AG09309 (cell line): ENCODE results near the gene CD300H.
A peak's percentile ranks its signal among the peaks of the same experiment; 100 is the strongest.

Experiments used
- DNase-seq: peaks from one replicate; pipeline ENCODE4 v3.0.0-alpha.2; 2010; ENCODE audit warnings: low read depth
- H3K4me3 ChIP-seq: 2 replicates; pipeline ENCODE4 v1.5.1; 2011; ENCODE audit warnings: mild to moderate bottlenecking, low read depth, low read length, moderate library complexity; ENCODE audit not compliant: control insufficient read depth
- CTCF ChIP-seq: IDR thresholded peaks from 2 replicates; pipeline ENCODE4 v1.5.1; 2011; ENCODE audit warnings: mild to moderate bottlenecking, low read depth, low read length, inconsistent platforms; ENCODE audit not compliant: insufficient read depth, control insufficient read depth; ENCODE audit errors: missing control alignments

CD300H gene

GRCh38 chr17:74605361-74605760 lies 38.1 kb upstream of the CD300H start:
- TF ChIP-seq CTCF, result no peak
- no peak overlapping the region for H3K4me3 ChIP-seq
- peak; percentile 47 for DNase-seq

GRCh38 chr17:74604761-74605160 lies 37.5 kb upstream of the CD300H start:
- no peak for DNase-seq
- H3K4me3 ChIP-seq, result no peak overlapping the region
- TF ChIP-seq CTCF, result no peak

DNA sequence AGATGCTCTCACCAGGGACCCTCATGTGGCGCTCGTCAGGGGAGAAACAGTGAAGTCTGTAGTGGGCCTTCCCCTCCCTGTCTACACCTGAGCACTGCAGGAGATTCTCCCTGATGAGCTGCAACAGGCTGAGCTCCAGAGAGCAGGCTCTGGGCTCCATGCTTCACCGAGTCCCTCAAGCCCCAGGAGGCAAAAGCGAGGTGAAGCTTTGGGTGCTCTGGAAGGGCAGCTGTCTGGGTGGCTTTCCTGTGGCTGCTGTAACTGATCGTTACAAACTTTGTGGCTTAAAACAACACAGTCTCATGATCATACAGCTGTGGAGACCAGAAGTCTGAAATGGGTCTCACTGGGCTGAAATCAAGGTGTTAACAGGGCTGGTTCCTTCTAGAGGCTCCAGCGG lies 36.9 kb upstream of the CD300H start:
- TF ChIP-seq CTCF, result no peak
- no peak overlapping the region for H3K4me3 ChIP-seq
- DNase-seq, result no peak

DNA sequence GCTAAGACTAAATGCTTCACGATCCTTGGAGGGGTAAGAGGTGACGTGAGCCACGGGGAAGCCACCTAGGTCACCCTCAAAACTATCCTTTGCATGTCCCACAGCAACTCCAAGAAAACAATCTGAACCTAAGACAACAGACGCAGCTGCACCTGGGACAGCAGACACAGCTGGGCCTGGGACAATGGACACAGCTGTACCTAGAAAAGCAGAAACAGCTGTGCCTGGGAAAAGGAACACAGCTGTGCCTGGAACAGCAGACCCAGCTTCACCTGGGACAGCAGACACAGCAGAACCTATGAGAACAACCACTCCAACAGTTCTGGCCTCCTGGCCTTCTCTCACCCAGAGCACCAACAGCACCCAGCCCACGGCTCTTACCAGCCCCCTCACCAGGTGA lies 36.4 kb upstream of the CD300H start:
- DNase-seq, result no peak
- no peak for TF ChIP-seq CTCF
- H3K4me3 ChIP-seq, result no peak overlapping the region

GRCh38 chr17:74603037-74603635 lies 35.8 kb upstream of the CD300H start:
- no peak for DNase-seq
- TF ChIP-seq CTCF, result no peak
- no peak overlapping the region for H3K4me3 ChIP-seq

- DNase-seq, result no peak
- H3K4me3 ChIP-seq, result no peak overlapping the region
- peak; percentile 70 for TF ChIP-seq CTCF
Observed at GRCh38 chr17:74601944-74602572, 34.7 kb upstream of the CD300H start.
